Colonic mucosa (tissue), 4 donors: ENCODE results near the gene UBE2G2. TPM values are rescaled to one million over a fixed set of nuclear protein-coding genes. Genes with fewer than 3 reads are reported as not detected.

Experiments used
- DNase-seq: peaks from one replicate; pipeline ENCODE4 v3.0.0-alpha.2; 2020
- H3K27ac ChIP-seq: fragments of 200-600 bp; one replicate; pipeline ENCODE4 v1.8.0; 2021
- H3K27me3 ChIP-seq: fragments of 200-600 bp; one replicate; pipeline ENCODE4 v1.8.0; 2021
- H3K36me3 ChIP-seq: fragments of 200-600 bp; one replicate; pipeline ENCODE4 v1.8.0; 2021
- H3K4me1 ChIP-seq: fragments of 200-600 bp; one replicate; pipeline ENCODE4 v1.8.0; 2021; ENCODE audit warnings: mild to moderate bottlenecking
- H3K4me3 ChIP-seq: fragments of 200-600 bp; one replicate; pipeline ENCODE4 v1.8.0; 2021
- H3K9ac ChIP-seq, 2 donors: one replicate each; pipeline ENCODE4 v1.7.0; 2013; ENCODE audit warnings: control low read depth in 2 of 2, low read depth in 2 of 2, low read length in 2 of 2
- H3K9me3 ChIP-seq: fragments of 200-600 bp; one replicate; pipeline ENCODE4 v1.8.0; 2021
- intact Hi-C: fragments of 100-400 bp; cut with DNase I; formaldehyde crosslinking; loops from one replicate; pipeline ENCODE4 v1.14.1; 2022
- total RNA-seq, 2 donors: library from RNA; stranded (reverse); fragmentation: NEBNext Ultra II Directional in 1 of 2; extraction: Animal tissue kit (Norgen Biotek cat#: 25700) in 1 of 2; gene quantifications; one replicate each; pipeline ENCODE4 v1.2.1, GENCODE V29; 2021
- TF ChIP-seq, protein P1 (sequence below): fragments of 200-600 bp; IDR thresholded peaks from one replicate; pipeline ENCODE4 v1.8.0; 2022; ENCODE audit warnings: antibody characterized with exemption, mild to moderate bottlenecking
- donor health status: healthy.
- donor health status: DM: no; HTN: no; CAD: no.
- donor health status: DM: no; HTN: no; CAD: no.

UBE2G2 gene
- total RNA-seq, 2 donors from 2014 or later: 50.3 to 76.1 TPM

DNA sequence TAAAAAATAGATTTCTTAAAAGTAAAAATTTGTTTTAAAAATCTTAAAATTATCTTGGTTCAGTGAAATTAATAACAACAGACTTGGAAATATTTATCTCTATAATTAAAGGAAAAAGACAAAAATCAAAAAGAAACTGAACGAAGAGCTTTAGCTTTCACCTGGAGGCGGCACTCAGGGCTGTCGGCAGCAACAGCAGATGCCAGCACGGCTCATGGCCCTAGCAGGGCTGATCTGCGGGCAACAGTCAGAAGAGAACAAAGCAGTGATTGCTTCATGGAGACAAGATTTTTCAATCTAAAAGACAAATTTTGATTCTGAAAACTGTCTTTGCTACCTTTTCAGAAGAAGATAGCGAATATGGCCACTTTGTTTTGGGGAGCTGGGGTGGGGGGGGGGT is 22.6 kb downstream of the UBE2G2 start:
- H3K27ac ChIP-seq: no peak overlapping the region
- no peak overlapping the region for H3K4me3 ChIP-seq
- no peaks in the 10 kb centered on the region for H3K9me3 ChIP-seq
- intact Hi-C loops: no loop called here
- peaks cover 8% of the 10 kb centered on the region for H3K36me3 ChIP-seq
- TF ChIP-seq, protein P1, sequence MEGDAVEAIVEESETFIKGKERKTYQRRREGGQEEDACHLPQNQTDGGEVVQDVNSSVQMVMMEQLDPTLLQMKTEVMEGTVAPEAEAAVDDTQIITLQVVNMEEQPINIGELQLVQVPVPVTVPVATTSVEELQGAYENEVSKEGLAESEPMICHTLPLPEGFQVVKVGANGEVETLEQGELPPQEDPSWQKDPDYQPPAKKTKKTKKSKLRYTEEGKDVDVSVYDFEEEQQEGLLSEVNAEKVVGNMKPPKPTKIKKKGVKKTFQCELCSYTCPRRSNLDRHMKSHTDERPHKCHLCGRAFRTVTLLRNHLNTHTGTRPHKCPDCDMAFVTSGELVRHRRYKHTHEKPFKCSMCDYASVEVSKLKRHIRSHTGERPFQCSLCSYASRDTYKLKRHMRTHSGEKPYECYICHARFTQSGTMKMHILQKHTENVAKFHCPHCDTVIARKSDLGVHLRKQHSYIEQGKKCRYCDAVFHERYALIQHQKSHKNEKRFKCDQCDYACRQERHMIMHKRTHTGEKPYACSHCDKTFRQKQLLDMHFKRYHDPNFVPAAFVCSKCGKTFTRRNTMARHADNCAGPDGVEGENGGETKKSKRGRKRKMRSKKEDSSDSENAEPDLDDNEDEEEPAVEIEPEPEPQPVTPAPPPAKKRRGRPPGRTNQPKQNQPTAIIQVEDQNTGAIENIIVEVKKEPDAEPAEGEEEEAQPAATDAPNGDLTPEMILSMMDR: no peak
- H3K27me3 ChIP-seq: no peaks in the 10 kb centered on the region
- no peak for DNase-seq
- no peak overlapping the region for H3K9ac ChIP-seq
- peaks cover 4% of the 10 kb centered on the region for H3K4me1 ChIP-seq

DNA sequence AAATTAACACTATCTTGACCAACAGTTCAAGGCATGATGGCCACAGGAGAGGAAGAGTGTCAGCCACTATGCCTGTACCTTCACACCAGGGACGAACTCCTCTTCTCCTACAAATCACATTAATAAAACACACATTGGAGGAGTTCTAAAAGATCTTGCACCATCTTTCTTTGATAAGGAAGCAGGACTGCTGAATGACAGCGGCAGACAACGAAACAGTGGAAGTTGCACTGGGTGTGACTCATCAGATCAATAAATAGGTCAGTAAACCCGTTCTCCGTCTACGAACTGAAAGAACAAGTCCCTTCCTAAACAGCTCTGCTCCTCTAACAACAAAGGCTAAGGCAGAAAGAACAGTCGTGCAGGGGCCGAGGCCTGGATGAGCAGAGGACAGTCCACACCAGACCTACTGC is 23.1 kb downstream of the UBE2G2 start:
- Histone ChIP-seq H3K4me3 (no peak overlapping the region), H3K9me3 (no peaks in the 10 kb centered on the region), H3K27ac (no peak overlapping the region), H3K4me1 (peaks cover 4% of the 10 kb centered on the region), H3K9ac (no peak overlapping the region), H3K27me3 (no peaks in the 10 kb centered on the region), H3K36me3 (peaks cover 8% of the 10 kb centered on the region)
- TF ChIP-seq, protein P1: no peak
- intact Hi-C loops: no loop called here
- no peak for DNase-seq

DNA sequence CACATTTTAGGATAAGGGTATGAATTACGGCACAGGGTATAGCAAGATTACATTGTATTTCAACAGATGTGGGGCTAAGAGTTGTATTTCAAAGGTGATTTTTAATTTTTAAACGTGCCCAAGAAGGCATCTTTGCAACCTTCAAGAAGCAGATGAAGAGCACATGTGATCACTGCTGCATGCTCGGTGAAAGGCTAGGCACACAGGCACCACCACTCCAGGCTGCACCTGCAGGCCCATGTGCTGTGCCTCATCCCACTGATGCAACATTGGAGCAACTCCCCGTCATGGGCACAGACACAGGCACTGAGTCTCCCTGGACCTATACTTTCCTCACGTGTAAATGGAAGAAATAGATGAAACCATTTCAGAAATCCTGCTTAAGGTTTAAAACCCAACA is 23.5 kb downstream of the UBE2G2 start:
- TF ChIP-seq, protein P1: no peak
- intact Hi-C loops: no loop called here
- Histone ChIP-seq H3K4me3 (no peak overlapping the region), H3K9ac (no peak overlapping the region), H3K36me3 (peaks cover 8% of the 10 kb centered on the region), H3K4me1 (peaks cover 4% of the 10 kb centered on the region), H3K27ac (no peak overlapping the region), H3K9me3 (no peaks in the 10 kb centered on the region), H3K27me3 (no peaks in the 10 kb centered on the region)
- DNase-seq: no peak

DNA sequence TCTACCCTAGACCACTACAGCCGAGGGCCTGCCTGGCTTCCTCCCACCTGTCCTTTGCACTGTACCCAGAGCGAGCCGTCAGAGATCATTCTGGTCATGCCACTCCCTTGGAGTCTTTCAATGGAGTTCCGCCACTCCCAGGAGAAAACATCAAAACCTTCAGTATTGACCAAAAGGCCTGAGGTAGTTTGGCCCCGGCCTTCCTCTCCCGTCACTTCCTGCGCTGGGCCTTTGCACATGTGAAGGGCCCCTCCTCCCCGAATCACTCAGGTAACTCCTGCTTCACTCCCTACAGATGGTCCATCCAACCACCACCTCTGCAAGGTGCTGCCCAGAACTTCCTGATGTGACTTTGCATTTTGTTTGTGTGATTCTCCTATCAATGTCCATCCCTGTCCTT is 26.6 kb downstream of the UBE2G2 start:
- no peaks in the 10 kb centered on the region for H3K9me3 ChIP-seq
- no peak for DNase-seq
- no peak overlapping the region for H3K4me3 ChIP-seq
- peaks cover 4% of the 10 kb centered on the region for H3K4me1 ChIP-seq
- no peak overlapping the region for H3K27ac ChIP-seq
- H3K36me3 ChIP-seq: peaks cover 8% of the 10 kb centered on the region
- intact Hi-C loops: no loop called here
- TF ChIP-seq, protein P1: no peak
- no peaks in the 10 kb centered on the region for H3K27me3 ChIP-seq
- H3K9ac ChIP-seq: no peak overlapping the region

DNA sequence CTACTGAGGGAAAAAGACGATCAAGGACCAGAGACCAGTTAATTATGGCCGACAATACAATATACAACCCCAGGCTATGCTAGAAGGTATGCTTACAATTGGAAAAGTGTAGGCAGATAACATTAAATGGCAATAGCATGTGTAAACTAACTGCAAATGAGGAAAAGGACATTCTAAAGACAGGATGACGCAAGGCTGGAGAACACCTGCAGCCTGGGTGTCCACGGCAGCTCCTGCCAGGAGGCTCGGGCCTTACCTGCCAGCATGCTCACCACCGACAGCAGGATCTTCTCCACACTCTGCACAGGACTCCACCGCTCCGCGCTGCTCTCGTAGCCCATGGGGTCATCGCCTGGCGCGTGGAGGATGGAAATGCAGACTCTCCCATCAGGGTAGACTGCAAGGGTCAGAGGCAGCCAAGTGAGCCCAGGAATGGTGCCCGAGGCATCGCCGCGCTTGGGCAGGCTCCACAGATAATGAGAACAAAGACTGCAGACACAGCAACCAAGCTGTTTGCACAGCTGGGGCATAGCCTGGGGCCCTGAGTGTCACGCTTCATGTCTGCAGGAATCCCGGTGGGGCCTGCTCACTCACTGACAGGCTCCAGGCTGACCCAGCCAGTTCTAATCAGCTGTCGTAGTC is 28.2 kb downstream of the UBE2G2 start:
- H3K27ac ChIP-seq: no peak overlapping the region
- TF ChIP-seq, protein P1: no peak
- peaks cover 8% of the 10 kb centered on the region for H3K36me3 ChIP-seq
- H3K4me3 ChIP-seq: no peak overlapping the region
- no peaks in the 10 kb centered on the region for H3K4me1 ChIP-seq
- intact Hi-C loops: no loop called here
- no peaks in the 10 kb centered on the region for H3K27me3 ChIP-seq
- H3K9me3 ChIP-seq: no peaks in the 10 kb centered on the region
- no peak overlapping the region for H3K9ac ChIP-seq
- no peak for DNase-seq
